Measurements from ENCODE around the gene PLRG1. TPM values are rescaled to one million over a fixed set of nuclear protein-coding genes. Genes with fewer than 3 reads are reported as not detected.
"Not testable (repeated sequence)": the region's sequence is repeated elsewhere in the genome, so short reads cannot be mapped to it uniquely, and the experiment has no call there.

PLRG1 gene
- 79.7 TPM for total RNA-seq (ENCODE audit: unreplicated experiment)
- long read RNA-seq, transcript PLRG1-202 (15 exons, 3,351 nt): major isoform, 61 of 69 reads
- long read RNA-seq, partial matches to known transcripts: 2 of 69 reads
- long read RNA-seq, other reads (novel, unspliced or antisense): 6 of 69 reads

- H3K27ac Mint-ChIP-seq (ENCODE audit: unreplicated experiment): peak within 1 kb of the TSS; percentile 96
- peaks cover 6% of the 10 kb centered on the region for H3K27me3 Mint-ChIP-seq (ENCODE audit: unreplicated experiment)
- no peak for TF ChIP-seq CTCF (IDR thresholded peaks at IDR 0.05; ENCODE audit: partially characterized antibody, unreplicated experiment)
- no peaks in the 10 kb centered on the region for H3K36me3 Mint-ChIP-seq (ENCODE audit: unreplicated experiment)
- peak; percentile 97 for DNase-seq
- peak within 1 kb of the TSS; percentile 98 for H3K4me3 Mint-ChIP-seq (ENCODE audit: unreplicated experiment)
- peaks cover 11% of the 10 kb centered on the region for H3K4me1 Mint-ChIP-seq (ENCODE audit: low read depth, unreplicated experiment)
- H3K9me3 Mint-ChIP-seq (ENCODE audit: unreplicated experiment): peaks cover 3% of the 10 kb centered on the region
Observed at GRCh38 chr4:154549894-154550790, at the start of gene PLRG1. TSS of gene PLRG1 (minus strand) at chr4:154550400. CDS start at chr4:154550308, 92 bp downstream.

DNA sequence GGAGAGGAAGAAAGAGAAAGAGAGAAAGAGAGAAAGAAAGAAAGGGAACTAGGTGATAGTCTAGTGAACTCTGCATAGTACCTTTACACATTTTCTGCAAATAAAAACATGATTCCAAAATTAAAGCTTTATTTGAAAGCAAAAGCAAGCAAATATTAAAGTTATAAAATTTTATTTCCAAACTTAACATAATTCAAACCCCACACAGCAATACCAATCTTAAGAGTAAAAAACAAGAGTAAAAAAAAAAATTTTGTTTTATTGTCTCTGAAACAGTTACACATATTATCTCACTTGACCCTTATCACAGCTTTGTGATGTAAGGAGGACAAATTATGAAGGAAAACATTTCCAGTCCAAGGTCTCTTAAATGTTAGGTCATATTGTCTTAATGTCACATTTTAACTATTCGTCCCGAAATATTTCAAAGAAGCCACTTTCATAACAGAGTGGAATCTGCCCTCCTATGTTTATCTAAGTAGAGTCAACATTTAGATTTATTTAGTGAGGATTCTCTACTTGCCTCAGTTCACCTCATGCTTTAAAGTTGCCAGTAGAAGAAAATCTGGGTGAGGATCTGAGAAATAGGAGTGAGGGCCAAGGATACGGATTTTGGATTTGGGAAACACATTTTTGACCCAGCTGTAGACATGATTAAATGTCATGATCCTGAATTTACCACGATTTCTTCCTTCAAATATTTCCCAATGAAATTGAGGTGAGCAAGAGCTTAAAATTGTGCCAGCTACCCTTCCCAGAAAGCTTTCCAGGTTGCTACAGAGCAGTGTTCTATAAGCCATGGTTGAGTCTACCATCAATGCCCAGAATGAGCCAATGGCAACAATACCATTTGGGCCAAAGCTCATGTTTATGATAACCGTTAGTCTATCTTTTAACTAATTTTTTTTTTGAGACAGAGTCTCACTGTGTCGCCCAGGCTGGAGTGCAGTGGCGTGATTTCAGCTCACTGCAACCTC is 47.9 kb upstream of the PLRG1 start:
- Mint-ChIP-seq H3K27me3 (ENCODE audit: unreplicated experiment) (no peaks in the 10 kb centered on the region), H3K4me1 (ENCODE audit: low read depth, unreplicated experiment) (no peaks in the 10 kb centered on the region), H3K9me3 (ENCODE audit: unreplicated experiment) (no peaks in the 10 kb centered on the region), H3K36me3 (ENCODE audit: unreplicated experiment) (no peaks in the 10 kb centered on the region), H3K27ac (ENCODE audit: unreplicated experiment) (no peak overlapping the region), H3K4me3 (ENCODE audit: unreplicated experiment) (no peak overlapping the region)
- no peak for DNase-seq
- TF ChIP-seq CTCF (IDR thresholded peaks at IDR 0.05; ENCODE audit: partially characterized antibody, unreplicated experiment): no peak

- H3K4me3 Mint-ChIP-seq (ENCODE audit: unreplicated experiment); H3K4me1 Mint-ChIP-seq (ENCODE audit: low read depth, unreplicated experiment); H3K9me3 Mint-ChIP-seq (ENCODE audit: unreplicated experiment); H3K27ac Mint-ChIP-seq (ENCODE audit: unreplicated experiment); H3K27me3 Mint-ChIP-seq (ENCODE audit: unreplicated experiment); DNase-seq; H3K36me3 Mint-ChIP-seq (ENCODE audit: unreplicated experiment): not testable (repeated sequence)
Observed at GRCh38 chr4:154597281-154597680, 47.1 kb upstream of the PLRG1 start.

DNA sequence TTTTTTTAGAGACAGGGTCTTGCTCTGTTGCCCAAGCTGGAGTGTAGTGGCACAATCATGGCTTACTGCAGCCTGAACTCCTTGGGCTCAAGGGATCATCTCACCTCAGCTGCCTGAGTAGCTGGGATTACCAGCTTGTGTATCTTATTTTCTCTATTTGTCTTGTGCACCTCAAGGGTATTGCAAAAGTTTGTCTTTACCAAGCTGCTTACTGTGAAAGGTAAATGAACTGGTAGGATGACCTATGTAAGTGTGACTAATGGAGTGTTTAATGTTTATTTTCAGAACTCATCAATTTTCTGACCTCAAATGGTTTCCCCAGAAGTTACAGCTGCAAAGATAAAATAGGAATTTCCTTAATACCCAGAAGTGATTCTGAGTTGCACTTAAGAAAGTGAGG is 45.6 kb upstream of the PLRG1 start:
- H3K27ac Mint-ChIP-seq (ENCODE audit: unreplicated experiment): no peak overlapping the region
- no peaks in the 10 kb centered on the region for H3K9me3 Mint-ChIP-seq (ENCODE audit: unreplicated experiment)
- H3K27me3 Mint-ChIP-seq (ENCODE audit: unreplicated experiment): no peaks in the 10 kb centered on the region
- H3K36me3 Mint-ChIP-seq (ENCODE audit: unreplicated experiment): no peaks in the 10 kb centered on the region
- no peak for DNase-seq
- H3K4me3 Mint-ChIP-seq (ENCODE audit: unreplicated experiment): no peak overlapping the region
- no peaks in the 10 kb centered on the region for H3K4me1 Mint-ChIP-seq (ENCODE audit: low read depth, unreplicated experiment)
- TF ChIP-seq CTCF (IDR thresholded peaks at IDR 0.05; ENCODE audit: partially characterized antibody, unreplicated experiment): no peak

DNA sequence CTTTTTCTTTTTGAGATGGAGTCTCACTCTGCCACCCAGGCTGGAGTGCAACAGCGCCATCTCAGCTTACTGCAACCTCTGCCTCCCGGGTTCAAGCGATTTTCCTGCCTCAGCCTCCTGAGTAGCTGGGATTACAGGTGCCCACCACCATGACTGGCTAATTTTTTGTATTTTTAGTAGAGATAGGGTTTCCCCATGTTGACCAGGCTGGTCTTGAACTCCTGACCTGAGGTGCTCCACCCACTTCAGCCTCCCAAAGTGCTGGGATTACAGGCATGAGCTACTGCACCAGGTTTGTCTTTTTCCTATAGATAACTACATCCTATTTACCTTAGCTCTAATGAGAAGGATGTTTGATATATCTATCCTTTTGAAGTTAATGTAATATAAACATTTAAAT is 44.1 kb upstream of the PLRG1 start:
- H3K9me3 Mint-ChIP-seq (ENCODE audit: unreplicated experiment); DNase-seq; H3K27ac Mint-ChIP-seq (ENCODE audit: unreplicated experiment); H3K4me1 Mint-ChIP-seq (ENCODE audit: low read depth, unreplicated experiment); H3K4me3 Mint-ChIP-seq (ENCODE audit: unreplicated experiment); H3K27me3 Mint-ChIP-seq (ENCODE audit: unreplicated experiment); H3K36me3 Mint-ChIP-seq (ENCODE audit: unreplicated experiment): not testable (repeated sequence)
